ENCODE data around the gene DDR1.
"Not testable (repeated sequence)": the region's sequence is repeated elsewhere in the genome, so short reads cannot be mapped to it uniquely, and the experiment has no call there.

Gene DDR1

GRCh38 chr6:30917487-30917886 lies 33.2 kb downstream of the DDR1 start:
- Histone ChIP-seq H4K8ac (ENCODE audit: low read depth, low read length) (no peak overlapping the region), H4K91ac (ENCODE audit: low read depth, low read length) (no peak overlapping the region), H2BK12ac (ENCODE audit: low read length) (no peak overlapping the region), H3K36me3 (ENCODE audit: control insufficient read depth in 1 of 2, insufficient read depth in 2 of 2, low read length in 2 of 2) (peaks cover 26 to 36% of the 10 kb centered on the region in 2 experiments), H3K4me1 (ENCODE audit: control insufficient read depth in 1 of 2, insufficient read depth in 2 of 2, low read length in 2 of 2) (peaks cover 4 to 11% of the 10 kb centered on the region in 2 experiments), H2AFZ (ENCODE audit: insufficient read depth, low read length, poor library complexity) (no peak overlapping the region), H3K27me3 (ENCODE audit: insufficient read depth, low read length) (no peaks in the 10 kb centered on the region), H4K12ac (ENCODE audit: low read depth, low read length) (no peak overlapping the region), H3K9ac (ENCODE audit: low read length) (no peak overlapping the region), H3K9me3 (ENCODE audit: insufficient read depth, low read depth, low read length) (no peaks in the 10 kb centered on the region), H3K27ac (ENCODE audit: low read depth, low read length) (no peak overlapping the region), H2BK5ac (ENCODE audit: low read depth, low read length, poor library complexity) (no peak overlapping the region), H3K4me3 (ENCODE audit: low read depth, low read length) (no peak overlapping the region), H3K79me1 (ENCODE audit: low read length) (peaks cover 6% of the 10 kb centered on the region), H3K79me2 (ENCODE audit: control insufficient read depth, insufficient read depth, low read length, poor library complexity) (peaks cover 4% of the 10 kb centered on the region), H2AK5ac (ENCODE audit: low read length) (no peak overlapping the region), H2BK120ac (ENCODE audit: insufficient read depth, low read length, poor library complexity) (no peak overlapping the region), H3K4ac (ENCODE audit: low read depth, low read length) (no peak overlapping the region), H3K14ac (ENCODE audit: low read length) (no peak overlapping the region), H3K18ac (ENCODE audit: low read length) (no peak overlapping the region), H3K23ac (ENCODE audit: low read length) (no peak overlapping the region), H3K4me2 (ENCODE audit: low read length) (no peak overlapping the region)
- no CpG with 5 or more reads among the region's 8 CpGs for WGBS (ENCODE audit: extremely low coverage, insufficient coverage, insufficient read length)
- DNase-seq, result no peak

GRCh38 chr6:30918670-30919069 lies 34.4 kb downstream of the DDR1 start:
- Histone ChIP-seq H3K9ac (ENCODE audit: low read length) (no peak overlapping the region), H4K12ac (ENCODE audit: low read depth, low read length) (no peak overlapping the region), H3K4ac (ENCODE audit: low read depth, low read length) (no peak overlapping the region), H2BK5ac (ENCODE audit: low read depth, low read length, poor library complexity) (no peak overlapping the region), H2AFZ (ENCODE audit: insufficient read depth, low read length, poor library complexity) (no peak overlapping the region), H3K79me2 (ENCODE audit: control insufficient read depth, insufficient read depth, low read length, poor library complexity) (peaks cover 4% of the 10 kb centered on the region), H4K8ac (ENCODE audit: low read depth, low read length) (no peak overlapping the region), H2AK5ac (ENCODE audit: low read length) (no peak overlapping the region), H3K79me1 (ENCODE audit: low read length) (peaks cover 5% of the 10 kb centered on the region), H3K36me3 (ENCODE audit: control insufficient read depth in 1 of 2, insufficient read depth in 2 of 2, low read length in 2 of 2) (peaks cover 33 to 44% of the 10 kb centered on the region in 2 experiments), H3K4me2 (ENCODE audit: low read length) (no peak overlapping the region), H3K18ac (ENCODE audit: low read length) (no peak overlapping the region), H3K27ac (ENCODE audit: low read depth, low read length) (no peak overlapping the region), H4K91ac (ENCODE audit: low read depth, low read length) (no peak overlapping the region), H2BK120ac (ENCODE audit: insufficient read depth, low read length, poor library complexity) (no peak overlapping the region), H3K14ac (ENCODE audit: low read length) (no peak overlapping the region), H3K4me3 (ENCODE audit: low read depth, low read length) (no peak overlapping the region), H3K9me3 (ENCODE audit: insufficient read depth, low read depth, low read length) (no peaks in the 10 kb centered on the region), H2BK12ac (ENCODE audit: low read length) (no peak overlapping the region), H3K4me1 (ENCODE audit: control insufficient read depth in 1 of 2, insufficient read depth in 2 of 2, low read length in 2 of 2) (peaks cover 1 to 9% of the 10 kb centered on the region in 2 experiments), H3K27me3 (ENCODE audit: insufficient read depth, low read length) (no peaks in the 10 kb centered on the region), H3K23ac (ENCODE audit: low read length) (no peak overlapping the region)
- DNase-seq, result no peak
- WGBS (ENCODE audit: extremely low coverage, insufficient coverage, insufficient read length), result no CpG with 5 or more reads among the region's 8 CpGs

GRCh38 chr6:30922447-30922852 lies 38.1 kb downstream of the DDR1 start:
- Histone ChIP-seq H3K18ac (ENCODE audit: low read length) (no peak overlapping the region), H3K4me1 (ENCODE audit: control insufficient read depth in 1 of 2, insufficient read depth in 2 of 2, low read length in 2 of 2) (peaks cover 0 to 4% of the 10 kb centered on the region in 2 experiments), H3K79me2 (ENCODE audit: control insufficient read depth, insufficient read depth, low read length, poor library complexity) (no peaks in the 10 kb centered on the region), H3K14ac (ENCODE audit: low read length) (no peak overlapping the region), H3K36me3 (ENCODE audit: control insufficient read depth in 1 of 2, insufficient read depth in 2 of 2, low read length in 2 of 2) (peaks cover 38 to 55% of the 10 kb centered on the region in 2 experiments), H3K9ac (ENCODE audit: low read length) (no peak overlapping the region), H3K27ac (ENCODE audit: low read depth, low read length) (no peak overlapping the region), H2BK12ac (ENCODE audit: low read length) (no peak overlapping the region), H2AK5ac (ENCODE audit: low read length) (no peak overlapping the region), H4K91ac (ENCODE audit: low read depth, low read length) (no peak overlapping the region), H3K23ac (ENCODE audit: low read length) (no peak overlapping the region), H3K4me2 (ENCODE audit: low read length) (no peak overlapping the region), H3K4me3 (ENCODE audit: low read depth, low read length) (no peak overlapping the region), H3K27me3 (ENCODE audit: insufficient read depth, low read length) (no peaks in the 10 kb centered on the region), H4K12ac (ENCODE audit: low read depth, low read length) (no peak overlapping the region), H3K9me3 (ENCODE audit: insufficient read depth, low read depth, low read length) (no peaks in the 10 kb centered on the region), H3K4ac (ENCODE audit: low read depth, low read length) (no peak overlapping the region), H3K79me1 (ENCODE audit: low read length) (no peaks in the 10 kb centered on the region), H4K8ac (ENCODE audit: low read depth, low read length) (no peak overlapping the region), H2BK5ac (ENCODE audit: low read depth, low read length, poor library complexity) (no peak overlapping the region), H2AFZ (ENCODE audit: insufficient read depth, low read length, poor library complexity) (no peak overlapping the region), H2BK120ac (ENCODE audit: insufficient read depth, low read length, poor library complexity) (no peak overlapping the region)
- WGBS (ENCODE audit: extremely low coverage, insufficient coverage, insufficient read length), result no CpG with 5 or more reads among the region's 7 CpGs
- no peak for DNase-seq

GRCh38 chr6:30924040-30924627 lies 39.8 kb downstream of the DDR1 start:
- H4K8ac ChIP-seq (ENCODE audit: low read depth, low read length); H3K79me2 ChIP-seq (ENCODE audit: control insufficient read depth, insufficient read depth, low read length, poor library complexity); H4K91ac ChIP-seq (ENCODE audit: low read depth, low read length); H2BK120ac ChIP-seq (ENCODE audit: insufficient read depth, low read length, poor library complexity); H2AK5ac ChIP-seq (ENCODE audit: low read length); H4K12ac ChIP-seq (ENCODE audit: low read depth, low read length); H2AFZ ChIP-seq (ENCODE audit: insufficient read depth, low read length, poor library complexity); H3K23ac ChIP-seq (ENCODE audit: low read length); H3K4me3 ChIP-seq (ENCODE audit: low read depth, low read length); H3K27ac ChIP-seq (ENCODE audit: low read depth, low read length); H2BK12ac ChIP-seq (ENCODE audit: low read length); H3K4me2 ChIP-seq (ENCODE audit: low read length); H3K14ac ChIP-seq (ENCODE audit: low read length); H3K27me3 ChIP-seq (ENCODE audit: insufficient read depth, low read length); DNase-seq; H3K18ac ChIP-seq (ENCODE audit: low read length); H2BK5ac ChIP-seq (ENCODE audit: low read depth, low read length, poor library complexity); H3K79me1 ChIP-seq (ENCODE audit: low read length); H3K9ac ChIP-seq (ENCODE audit: low read length); H3K9me3 ChIP-seq (ENCODE audit: insufficient read depth, low read depth, low read length); H3K4ac ChIP-seq (ENCODE audit: low read depth, low read length); H3K4me1 ChIP-seq (ENCODE audit: control insufficient read depth in 1 of 2, insufficient read depth in 2 of 2, low read length in 2 of 2): not testable (repeated sequence)
- peaks cover 35 to 50% of the 10 kb centered on the region in 2 experiments for H3K36me3 ChIP-seq (ENCODE audit: control insufficient read depth in 1 of 2, insufficient read depth in 2 of 2, low read length in 2 of 2)
- WGBS (ENCODE audit: extremely low coverage, insufficient coverage, insufficient read length), result no CpG with 5 or more reads among the region's 9 CpGs
